ENCODE measurements around the gene ASB1.

The ASB1 gene

GRCh38 chr2:238498691-238499295 lies 72.1 kb downstream of the ASB1 start:
- Histone ChIP-seq H2BK12ac (ENCODE audit: low read length) (no peak overlapping the region), H3K4me1 (ENCODE audit: control insufficient read depth in 2 of 2, insufficient read depth in 1 of 2, low read depth in 1 of 2, low read length in 2 of 2) (peaks cover 0 to 9% of the 10 kb centered on the region in 2 donors), H3K4me2 (ENCODE audit: insufficient read depth, low read length, poor library complexity, severe bottlenecking) (no peak overlapping the region), H2BK120ac (ENCODE audit: low read depth, low read length) (no peak overlapping the region), H2BK15ac (ENCODE audit: low read length) (peak overlapping the region; percentile 45), H4K8ac (ENCODE audit: low read depth, low read length) (no peak overlapping the region), H3K27me3 (ENCODE audit: control insufficient read depth in 3 of 3, insufficient read depth in 3 of 3, low read depth in 1 of 3, low read length in 3 of 3) (peaks cover 0 to 3% (median 0%) of the 10 kb centered on the region in 3 experiments), H3K23ac (ENCODE audit: low read depth, low read length, poor library complexity) (peak overlapping the region; percentile 6), H3K4me3 (ENCODE audit: low read length in 2 of 2) (no peak overlapping the region), H3K36me3 (replicated peaks in 1 of 2; ENCODE audit: control insufficient read depth in 2 of 2, insufficient read depth in 2 of 2, low read length in 2 of 2) (no peaks in the 10 kb centered on the region), H3K27ac (replicated peaks; ENCODE audit: low read length) (no peak overlapping the region), H2BK5ac (ENCODE audit: low read length) (no peak overlapping the region), H3K9ac (ENCODE audit: low read depth, low read length, poor library complexity) (no peak overlapping the region), H2AFZ (ENCODE audit: low read length) (peak overlapping the region; percentile 25), H4K91ac (ENCODE audit: low read depth, low read length, poor library complexity) (no peak overlapping the region), H3K4ac (ENCODE audit: low read length) (no peak overlapping the region), H3K79me1 (ENCODE audit: low read depth, low read length) (peaks cover 2% of the 10 kb centered on the region), H3K14ac (ENCODE audit: low read length) (no peak overlapping the region), H2AK5ac (ENCODE audit: low read depth, low read length) (no peak overlapping the region), H3K9me3 (replicated peaks in 1 of 2; ENCODE audit: control insufficient read depth in 2 of 2, insufficient read depth in 1 of 2, low read depth in 1 of 2, low read length in 2 of 2) (peaks cover 0 to 5% of the 10 kb centered on the region in 2 donors), H3K18ac (ENCODE audit: low read length) (peak overlapping the region; percentile 20)
- WGBS, 2 donors (ENCODE audit: extremely low coverage in 2 of 2, insufficient read length in 2 of 2, insufficient replicate concordance in 1 of 2) = no CpG with 5 or more reads among the region's 17 CpGs
- no peak for DNase-seq (ENCODE audit: low spot score)

DNA sequence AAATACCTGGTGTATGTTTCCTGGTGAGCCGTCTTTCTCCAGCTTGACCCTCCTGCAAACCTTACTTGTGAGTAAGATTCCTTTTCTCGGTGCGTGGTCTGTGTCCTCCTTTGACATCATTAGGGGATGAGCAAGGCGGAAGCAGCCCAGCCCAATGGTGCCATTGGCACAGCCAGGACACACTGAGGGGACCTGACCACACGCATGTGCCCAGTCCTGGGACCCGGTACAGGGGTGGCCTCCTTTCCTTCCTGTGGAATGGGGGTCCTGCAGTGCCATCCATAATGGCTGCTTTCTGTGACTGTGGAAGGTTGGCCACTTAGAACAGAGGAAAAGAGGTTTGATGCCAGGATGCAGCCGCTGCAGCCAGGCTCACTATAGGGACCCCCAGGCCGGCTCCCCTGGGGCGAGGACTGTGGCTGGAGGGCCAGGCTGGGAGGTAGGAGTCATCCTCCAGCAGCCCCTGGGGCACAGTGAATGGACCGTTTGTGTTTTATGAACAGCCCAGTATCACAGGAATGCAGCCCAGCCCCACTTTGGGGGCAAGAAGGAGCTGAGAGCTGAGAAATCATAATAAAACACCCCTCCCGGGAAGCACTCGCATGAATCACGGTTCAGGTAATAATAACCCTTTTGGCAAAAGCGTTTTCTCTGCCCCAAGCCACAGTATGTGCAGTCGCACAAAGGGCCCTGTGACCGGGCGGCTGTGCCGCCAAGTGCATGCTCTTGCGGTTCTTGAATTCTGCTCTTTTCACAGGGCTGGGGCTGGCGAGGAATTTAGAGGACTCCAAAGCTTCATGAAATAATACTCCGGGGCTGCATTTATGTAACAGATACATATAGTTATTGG lies 73.2 kb downstream of the ASB1 start:
- H3K4me3 ChIP-seq (ENCODE audit: low read length in 2 of 2) = no peak overlapping the region
- peaks cover 2% of the 10 kb centered on the region for H3K79me1 ChIP-seq (ENCODE audit: low read depth, low read length)
- H3K18ac ChIP-seq (ENCODE audit: low read length) = peak overlapping the region; percentile 30
- no peak overlapping the region for H2BK15ac ChIP-seq (ENCODE audit: low read length)
- no peak overlapping the region for H4K91ac ChIP-seq (ENCODE audit: low read depth, low read length, poor library complexity)
- H3K36me3 ChIP-seq (replicated peaks in 1 of 2; ENCODE audit: control insufficient read depth in 2 of 2, insufficient read depth in 2 of 2, low read length in 2 of 2) = no peaks in the 10 kb centered on the region
- no peak overlapping the region for H2BK120ac ChIP-seq (ENCODE audit: low read depth, low read length)
- no peak overlapping the region for H3K4me2 ChIP-seq (ENCODE audit: insufficient read depth, low read length, poor library complexity, severe bottlenecking)
- H3K4me1 ChIP-seq (ENCODE audit: control insufficient read depth in 2 of 2, insufficient read depth in 1 of 2, low read depth in 1 of 2, low read length in 2 of 2) = peaks cover 0 to 4% of the 10 kb centered on the region in 2 donors
- no peak overlapping the region for H2BK5ac ChIP-seq (ENCODE audit: low read length)
- H3K23ac ChIP-seq (ENCODE audit: low read depth, low read length, poor library complexity) = no peak overlapping the region
- no peak overlapping the region for H2AFZ ChIP-seq (ENCODE audit: low read length)
- no peak overlapping the region for H4K8ac ChIP-seq (ENCODE audit: low read depth, low read length)
- H3K27me3 ChIP-seq (ENCODE audit: control insufficient read depth in 3 of 3, insufficient read depth in 3 of 3, low read depth in 1 of 3, low read length in 3 of 3) = peaks cover 0 to 3% (median 0%) of the 10 kb centered on the region in 3 experiments
- no peak overlapping the region for H3K27ac ChIP-seq (replicated peaks; ENCODE audit: low read length)
- no peak overlapping the region for H2BK12ac ChIP-seq (ENCODE audit: low read length)
- no peak for DNase-seq (ENCODE audit: low spot score)
- no peak overlapping the region for H2AK5ac ChIP-seq (ENCODE audit: low read depth, low read length)
- H3K4ac ChIP-seq (ENCODE audit: low read length) = no peak overlapping the region
- H3K9me3 ChIP-seq (replicated peaks in 1 of 2; ENCODE audit: control insufficient read depth in 2 of 2, insufficient read depth in 1 of 2, low read depth in 1 of 2, low read length in 2 of 2) = peaks cover 0 to 5% of the 10 kb centered on the region in 2 donors
- no CpG with 5 or more reads among the region's 21 CpGs for WGBS, 2 donors (ENCODE audit: extremely low coverage in 2 of 2, insufficient read length in 2 of 2, insufficient replicate concordance in 1 of 2)
- no peak overlapping the region for H3K9ac ChIP-seq (ENCODE audit: low read depth, low read length, poor library complexity)
- H3K14ac ChIP-seq (ENCODE audit: low read length) = no peak overlapping the region

- Histone ChIP-seq H2AK5ac (ENCODE audit: low read depth, low read length) (no peak overlapping the region), H3K14ac (ENCODE audit: low read length) (no peak overlapping the region), H3K36me3 (replicated peaks in 1 of 2; ENCODE audit: control insufficient read depth in 2 of 2, insufficient read depth in 2 of 2, low read length in 2 of 2) (no peaks in the 10 kb centered on the region), H2BK120ac (ENCODE audit: low read depth, low read length) (no peak overlapping the region), H2AFZ (ENCODE audit: low read length) (no peak overlapping the region), H3K18ac (ENCODE audit: low read length) (peak overlapping the region; percentile 44), H2BK15ac (ENCODE audit: low read length) (no peak overlapping the region), H4K8ac (ENCODE audit: low read depth, low read length) (no peak overlapping the region), H3K9ac (ENCODE audit: low read depth, low read length, poor library complexity) (no peak overlapping the region), H3K4me3 (ENCODE audit: low read length in 2 of 2) (no peak overlapping the region), H3K9me3 (replicated peaks in 1 of 2; ENCODE audit: control insufficient read depth in 2 of 2, insufficient read depth in 1 of 2, low read depth in 1 of 2, low read length in 2 of 2) (peaks cover 0 to 8% of the 10 kb centered on the region in 2 donors), H3K4me2 (ENCODE audit: insufficient read depth, low read length, poor library complexity, severe bottlenecking) (no peak overlapping the region), H3K27me3 (ENCODE audit: control insufficient read depth in 3 of 3, insufficient read depth in 3 of 3, low read depth in 1 of 3, low read length in 3 of 3) (peaks cover 0 to 3% (median 0%) of the 10 kb centered on the region in 3 experiments), H3K79me1 (ENCODE audit: low read depth, low read length) (peaks cover 2% of the 10 kb centered on the region), H3K27ac (replicated peaks; ENCODE audit: low read length) (no peak overlapping the region), H2BK12ac (ENCODE audit: low read length) (no peak overlapping the region), H4K91ac (ENCODE audit: low read depth, low read length, poor library complexity) (no peak overlapping the region), H3K23ac (ENCODE audit: low read depth, low read length, poor library complexity) (no peak overlapping the region), H2BK5ac (ENCODE audit: low read length) (no peak overlapping the region), H3K4me1 (ENCODE audit: control insufficient read depth in 2 of 2, insufficient read depth in 1 of 2, low read depth in 1 of 2, low read length in 2 of 2) (peaks cover 0 to 4% of the 10 kb centered on the region in 2 donors), H3K4ac (ENCODE audit: low read length) (no peak overlapping the region)
- no peak for DNase-seq (ENCODE audit: low spot score)
- no CpG with 5 or more reads among the region's 5 CpGs for WGBS, 2 donors (ENCODE audit: extremely low coverage in 2 of 2, insufficient read length in 2 of 2, insufficient replicate concordance in 1 of 2)
Observed at GRCh38 chr2:238501311-238501710, 74.6 kb downstream of the ASB1 start.
